Brain microvascular endothelial cell (primary cell): ENCODE data around the gene EDEM3.

Experiments
- DNase-seq: peaks from one replicate; pipeline ENCODE4 v3.0.0-alpha.2; 2020
- H3K27ac ChIP-seq: fragments of 250-450 bp; sonication (Bioruptor Pico); 2 replicates; pipeline ENCODE4 v1.5.1; 2020; ENCODE audit warnings: mild to moderate bottlenecking, moderate library complexity
- H3K27me3 ChIP-seq: fragments of 250-450 bp; sonication (Bioruptor Pico); replicated peaks from 2 replicates; pipeline ENCODE4 v1.5.1; 2020; ENCODE audit warnings: mild to moderate bottlenecking
- H3K36me3 ChIP-seq: fragments of 250-450 bp; sonication (Bioruptor Pico); replicated peaks from 2 replicates; pipeline ENCODE4 v1.5.1; 2020; ENCODE audit warnings: mild to moderate bottlenecking
- H3K4me3 ChIP-seq: 2 replicates; pipeline ENCODE4 v1.5.1; 2011; ENCODE audit warnings: low read depth, mild to moderate bottlenecking, control low read depth, low read length, moderate library complexity
- in situ Hi-C: cut with HindIII; loops from 2 replicates; pipeline ENCODE4 v1.10.0; 2017; ENCODE audit warnings: low sequenced_read_pairs, low pct_ligation_motif_present
- TF ChIP-seq, protein P1 (sequence below): IDR thresholded peaks from 2 replicates; pipeline ENCODE4 v1.5.1; 2011; ENCODE audit warnings: low read depth, mild to moderate bottlenecking, moderate library complexity, low read length, control low read depth, inconsistent platforms; ENCODE audit errors: missing control alignments

Gene EDEM3, protein sequence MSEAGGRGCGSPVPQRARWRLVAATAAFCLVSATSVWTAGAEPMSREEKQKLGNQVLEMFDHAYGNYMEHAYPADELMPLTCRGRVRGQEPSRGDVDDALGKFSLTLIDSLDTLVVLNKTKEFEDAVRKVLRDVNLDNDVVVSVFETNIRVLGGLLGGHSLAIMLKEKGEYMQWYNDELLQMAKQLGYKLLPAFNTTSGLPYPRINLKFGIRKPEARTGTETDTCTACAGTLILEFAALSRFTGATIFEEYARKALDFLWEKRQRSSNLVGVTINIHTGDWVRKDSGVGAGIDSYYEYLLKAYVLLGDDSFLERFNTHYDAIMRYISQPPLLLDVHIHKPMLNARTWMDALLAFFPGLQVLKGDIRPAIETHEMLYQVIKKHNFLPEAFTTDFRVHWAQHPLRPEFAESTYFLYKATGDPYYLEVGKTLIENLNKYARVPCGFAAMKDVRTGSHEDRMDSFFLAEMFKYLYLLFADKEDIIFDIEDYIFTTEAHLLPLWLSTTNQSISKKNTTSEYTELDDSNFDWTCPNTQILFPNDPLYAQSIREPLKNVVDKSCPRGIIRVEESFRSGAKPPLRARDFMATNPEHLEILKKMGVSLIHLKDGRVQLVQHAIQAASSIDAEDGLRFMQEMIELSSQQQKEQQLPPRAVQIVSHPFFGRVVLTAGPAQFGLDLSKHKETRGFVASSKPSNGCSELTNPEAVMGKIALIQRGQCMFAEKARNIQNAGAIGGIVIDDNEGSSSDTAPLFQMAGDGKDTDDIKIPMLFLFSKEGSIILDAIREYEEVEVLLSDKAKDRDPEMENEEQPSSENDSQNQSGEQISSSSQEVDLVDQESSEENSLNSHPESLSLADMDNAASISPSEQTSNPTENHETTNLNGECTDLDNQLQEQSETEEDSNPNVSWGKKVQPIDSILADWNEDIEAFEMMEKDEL

DNA sequence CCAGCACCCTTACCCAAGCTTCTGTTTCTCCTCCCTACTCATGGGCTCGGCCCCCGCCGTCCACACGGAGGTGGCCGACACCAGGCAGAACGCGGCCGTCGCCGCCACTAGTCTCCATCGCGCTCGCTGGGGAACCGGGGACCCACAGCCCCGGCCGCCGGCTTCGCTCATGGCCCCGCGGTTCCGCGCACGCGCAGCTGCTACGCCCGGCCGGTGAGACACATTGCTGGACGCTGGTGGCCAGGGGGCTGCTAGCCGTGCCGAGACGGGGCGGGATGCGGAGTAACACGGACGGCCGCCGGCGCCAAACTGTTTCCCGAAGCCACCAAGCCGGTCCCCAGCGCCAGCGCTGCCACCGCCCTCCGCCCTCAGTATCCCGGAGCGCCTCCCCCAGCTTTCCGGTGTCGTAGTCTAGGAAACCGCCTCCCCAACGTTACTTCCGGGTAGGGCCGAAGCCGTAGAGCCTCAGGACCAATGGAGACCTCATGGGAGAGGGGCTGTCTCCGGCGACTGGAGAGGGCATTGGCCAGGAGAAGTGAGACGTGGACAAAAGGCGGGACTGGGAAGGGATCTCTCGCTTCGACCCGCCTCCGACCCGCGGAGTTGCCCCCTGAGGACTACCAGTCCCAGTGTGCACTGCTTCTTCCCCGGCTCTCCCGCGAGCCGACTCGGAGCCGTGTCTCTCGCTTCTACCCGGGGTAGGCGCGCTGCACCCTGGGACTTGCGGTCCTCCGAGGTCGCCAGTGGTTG lies at the start of gene EDEM3:
Gene EDEM3 (minus strand): TSS at position 383 of the 750 bp plus-strand sequence. CDS start 212 bp downstream, at position 171.
- peak; percentile 100 for DNase-seq
- peak within 1 kb of the TSS; percentile 91 for H3K4me3 ChIP-seq
- H3K27me3 ChIP-seq, result no peaks in the 10 kb centered on the region
- TF ChIP-seq, protein P1, sequence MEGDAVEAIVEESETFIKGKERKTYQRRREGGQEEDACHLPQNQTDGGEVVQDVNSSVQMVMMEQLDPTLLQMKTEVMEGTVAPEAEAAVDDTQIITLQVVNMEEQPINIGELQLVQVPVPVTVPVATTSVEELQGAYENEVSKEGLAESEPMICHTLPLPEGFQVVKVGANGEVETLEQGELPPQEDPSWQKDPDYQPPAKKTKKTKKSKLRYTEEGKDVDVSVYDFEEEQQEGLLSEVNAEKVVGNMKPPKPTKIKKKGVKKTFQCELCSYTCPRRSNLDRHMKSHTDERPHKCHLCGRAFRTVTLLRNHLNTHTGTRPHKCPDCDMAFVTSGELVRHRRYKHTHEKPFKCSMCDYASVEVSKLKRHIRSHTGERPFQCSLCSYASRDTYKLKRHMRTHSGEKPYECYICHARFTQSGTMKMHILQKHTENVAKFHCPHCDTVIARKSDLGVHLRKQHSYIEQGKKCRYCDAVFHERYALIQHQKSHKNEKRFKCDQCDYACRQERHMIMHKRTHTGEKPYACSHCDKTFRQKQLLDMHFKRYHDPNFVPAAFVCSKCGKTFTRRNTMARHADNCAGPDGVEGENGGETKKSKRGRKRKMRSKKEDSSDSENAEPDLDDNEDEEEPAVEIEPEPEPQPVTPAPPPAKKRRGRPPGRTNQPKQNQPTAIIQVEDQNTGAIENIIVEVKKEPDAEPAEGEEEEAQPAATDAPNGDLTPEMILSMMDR, result no peak
- in situ Hi-C loops, result no loop called here
- H3K27ac ChIP-seq, result peak within 1 kb of the TSS; percentile 83
- H3K36me3 ChIP-seq, result no peaks in the 10 kb centered on the region

DNA sequence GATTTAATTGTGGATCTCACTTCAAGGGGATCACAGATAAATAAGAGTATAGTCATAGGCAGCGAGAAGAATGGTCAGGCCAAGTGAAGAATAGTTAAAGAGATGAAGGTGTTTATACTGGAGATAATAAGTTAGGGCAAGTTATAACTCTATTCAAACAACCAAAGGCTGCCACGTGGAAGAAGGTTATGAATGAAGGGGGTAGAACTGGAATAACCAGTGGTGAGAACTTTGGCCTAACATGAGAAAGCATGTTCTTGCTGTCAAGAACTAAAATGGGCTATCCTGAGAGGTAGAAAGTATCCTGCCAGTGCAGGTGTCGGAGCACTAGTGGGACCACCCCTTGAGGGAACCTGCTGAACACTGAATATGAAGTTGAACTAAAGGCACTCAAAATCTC lies 49.6 kb upstream of the EDEM3 start:
- in situ Hi-C loops, result loop anchor here (25.0 kb wide), 2 partner anchors 158 to 358 kb away; partner anchors contain the start of genes NIBAN1, SWT1 and TRMT1L
- Histone ChIP-seq H3K27ac (no peak overlapping the region), H3K4me3 (no peak overlapping the region), H3K36me3 (no peaks in the 10 kb centered on the region), H3K27me3 (no peaks in the 10 kb centered on the region)
- TF ChIP-seq, protein P1, result no peak
- DNase-seq, result no peak

DNA sequence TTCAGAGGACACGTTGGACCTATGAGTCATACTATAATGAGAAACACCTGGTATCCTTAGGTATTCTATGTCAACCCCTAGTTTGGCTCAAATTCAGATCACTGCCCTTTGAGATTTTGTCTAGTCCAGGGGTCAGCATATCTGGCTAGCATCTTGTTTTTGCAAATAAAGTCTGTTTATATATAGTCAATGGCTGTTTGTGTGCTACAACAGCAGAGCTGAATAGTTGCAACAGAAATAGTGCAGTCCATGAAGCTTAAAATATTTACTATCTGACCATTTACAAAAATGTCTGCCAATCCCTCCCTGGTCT lies 48.5 kb upstream of the EDEM3 start:
- no peak overlapping the region for H3K27ac ChIP-seq
- no peaks in the 10 kb centered on the region for H3K27me3 ChIP-seq
- TF ChIP-seq, protein P1, result no peak
- no peaks in the 10 kb centered on the region for H3K36me3 ChIP-seq
- H3K4me3 ChIP-seq, result no peak overlapping the region
- DNase-seq, result no peak
- in situ Hi-C loops, result loop anchor here (25.0 kb wide), 2 partner anchors 159 to 359 kb away; partner anchors contain the start of genes NIBAN1, SWT1 and TRMT1L

DNA sequence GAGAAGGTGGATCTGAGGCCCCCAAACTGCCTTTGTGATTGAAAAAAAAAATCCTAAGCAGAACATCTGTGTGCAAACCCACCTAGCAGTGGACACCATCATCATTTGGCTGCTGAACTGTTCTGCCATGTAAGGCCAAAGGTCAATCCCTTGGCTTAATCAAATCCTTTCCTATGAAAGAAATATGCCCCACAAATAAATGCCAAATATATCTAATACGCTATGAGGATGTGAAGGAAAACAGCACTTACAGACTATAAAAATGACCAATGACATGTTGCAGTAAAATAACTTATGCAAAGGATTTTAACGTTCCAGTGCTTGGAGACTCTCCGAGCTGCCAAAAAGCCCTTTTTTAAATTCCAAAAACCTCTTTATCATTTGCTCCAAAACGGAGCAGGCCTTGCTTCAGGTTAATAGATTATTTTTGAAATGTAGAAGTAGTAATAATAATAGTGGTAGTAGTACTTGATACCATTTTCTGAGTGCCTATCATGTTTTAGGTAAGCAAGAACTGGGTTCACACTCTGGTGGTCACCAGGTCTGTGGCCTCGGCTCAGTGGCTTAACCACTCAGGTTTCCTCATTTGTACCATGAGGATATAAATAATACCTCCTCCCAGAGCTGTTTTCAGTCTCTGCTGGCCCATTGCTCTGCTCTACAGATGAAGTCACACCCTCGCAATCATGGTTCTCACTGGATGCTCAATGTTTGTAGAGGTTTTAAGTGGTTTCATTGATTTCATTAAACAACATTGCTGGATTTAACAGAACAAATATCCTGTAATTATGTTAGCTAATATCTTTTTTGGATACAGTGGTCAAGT lies 47.9 kb upstream of the EDEM3 start:
- DNase-seq, result no peak
- TF ChIP-seq, protein P1, result no peak
- Histone ChIP-seq H3K4me3 (no peak overlapping the region), H3K36me3 (no peaks in the 10 kb centered on the region), H3K27ac (no peak overlapping the region), H3K27me3 (no peaks in the 10 kb centered on the region)
- in situ Hi-C loops, result loop anchor here (25.0 kb wide), 2 partner anchors 160 to 360 kb away; partner anchors contain the start of genes NIBAN1, SWT1 and TRMT1L

DNA sequence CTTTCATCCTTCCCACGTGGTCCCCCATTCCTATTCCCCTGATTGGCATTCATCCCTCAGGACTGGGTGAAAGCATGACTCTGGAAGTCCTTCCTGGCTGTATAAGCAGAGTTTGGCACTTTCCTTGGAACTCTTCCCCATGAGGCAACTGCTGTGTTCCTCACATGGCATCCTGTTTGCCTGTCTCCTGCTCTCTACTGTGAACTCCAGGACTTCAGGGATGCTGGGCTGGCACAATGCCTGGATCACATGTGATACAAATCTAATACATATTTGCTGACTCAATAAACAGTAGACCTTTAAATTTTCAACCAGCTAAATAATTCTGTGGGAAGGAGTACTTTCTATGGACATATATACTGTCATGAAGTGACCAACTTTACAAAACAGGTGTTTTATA lies 46.8 kb upstream of the EDEM3 start:
- H3K4me3 ChIP-seq, result no peak overlapping the region
- no peak overlapping the region for H3K27ac ChIP-seq
- TF ChIP-seq, protein P1, result no peak
- in situ Hi-C loops, result loop anchor here (25.0 kb wide), 2 partner anchors 161 to 361 kb away; partner anchors contain the start of genes NIBAN1, SWT1 and TRMT1L
- DNase-seq, result peak; percentile 20
- H3K27me3 ChIP-seq, result no peaks in the 10 kb centered on the region
- no peaks in the 10 kb centered on the region for H3K36me3 ChIP-seq
